DOHH2 (cell line): ENCODE measurements around the gene MXD4.

ENCODE experiments used
- H3F3A ChIP-seq: fragments of 200-600 bp; sonication (generic), shearing (Covaris generic); 2 replicates; pipeline ENCODE4 v1.6.0; 2016; ENCODE audit warnings: antibody characterized with exemption, mild to moderate bottlenecking; ENCODE audit not compliant: control insufficient read depth, insufficient read depth
- H3K27ac ChIP-seq: fragments of 200-600 bp; sonication (generic); 2 replicates; pipeline ENCODE4 v1.5.1; 2014; ENCODE audit warnings: low read depth, mild to moderate bottlenecking, low read length, moderate library complexity
- H3K27me3 ChIP-seq: fragments of 200-600 bp; sonication (generic); 2 replicates; pipeline ENCODE4 v1.6.1; 2014; ENCODE audit warnings: mild to moderate bottlenecking, low read length, mixed read lengths; ENCODE audit not compliant: control insufficient read depth
- H3K36me3 ChIP-seq: fragments of 200-600 bp; sonication (generic); 2 replicates; pipeline ENCODE4 v1.6.1; 2014; ENCODE audit warnings: mild to moderate bottlenecking, low read length, moderate library complexity, mixed read lengths; ENCODE audit not compliant: control insufficient read depth
- H3K4me1 ChIP-seq: fragments of 200-600 bp; sonication (generic); 2 replicates; pipeline ENCODE4 v1.6.1; 2014; ENCODE audit warnings: mild to moderate bottlenecking, low read length, mixed read lengths; ENCODE audit not compliant: control insufficient read depth
- H3K4me2 ChIP-seq: fragments of 200-600 bp; sonication (generic); 2 replicates; pipeline ENCODE4 v1.6.0; 2014; ENCODE audit warnings: mild to moderate bottlenecking, low read length, moderate library complexity
- H3K4me3 ChIP-seq: fragments of 200-600 bp; sonication (generic); 2 replicates; pipeline ENCODE4 v1.5.1; 2014; ENCODE audit warnings: mild to moderate bottlenecking, low read length, mixed read lengths
- H3K79me2 ChIP-seq: fragments of 200-600 bp; sonication (generic); 2 replicates; pipeline ENCODE4 v1.6.1; 2014; ENCODE audit warnings: mild to moderate bottlenecking, low read length, mixed read lengths; ENCODE audit not compliant: control insufficient read depth
- H3K9me2 ChIP-seq: fragments of 200-600 bp; sonication (generic); replicated peaks from 2 replicates; pipeline ENCODE4 v1.6.1; 2014; ENCODE audit warnings: mild to moderate bottlenecking, low read length, mixed read lengths; ENCODE audit not compliant: control insufficient read depth
- H3K9me3 ChIP-seq: fragments of 200-600 bp; sonication (generic); 2 replicates; pipeline ENCODE4 v1.6.1; 2014; ENCODE audit warnings: antibody characterized with exemption, low read length, mixed read lengths; ENCODE audit not compliant: control insufficient read depth, insufficient read depth
- H4K20me1 ChIP-seq: fragments of 200-600 bp; sonication (generic); 2 replicates; pipeline ENCODE4 v1.6.0; 2014; ENCODE audit warnings: low read depth, mild to moderate bottlenecking, antibody characterized with exemption, low read length, moderate library complexity; ENCODE audit not compliant: control insufficient read depth, insufficient read depth
- CTCF ChIP-seq: fragments of 200-600 bp; sonication (generic); IDR thresholded peaks from one replicate; pipeline ENCODE4 v1.5.1; 2014; ENCODE audit warnings: antibody characterized with exemption, mild to moderate bottlenecking, low read depth, low read length; ENCODE audit not compliant: poor library complexity, severe bottlenecking
- EZH2phosphoT487 ChIP-seq: fragments of 200-600 bp; sonication (generic); IDR thresholded peaks from 2 replicates; pipeline ENCODE4 v1.6.1; 2017; ENCODE audit warnings: borderline replicate concordance, mild to moderate bottlenecking, antibody characterized with exemption, low read length, moderate library complexity, mixed read lengths

The MXD4 gene

GRCh38 chr4:2272026-2272827 lies 10.3 kb upstream of the MXD4 start:
- no peak for TF ChIP-seq CTCF
- TF ChIP-seq EZH2phosphoT487 = no peak
- Histone ChIP-seq H3K9me2 (no peaks in the 10 kb centered on the region), H3K9me3 (no peaks in the 10 kb centered on the region), H3K27ac (no peak overlapping the region), H3F3A (no peaks in the 10 kb centered on the region), H3K4me1 (no peaks in the 10 kb centered on the region), H3K79me2 (no peaks in the 10 kb centered on the region), H3K4me3 (no peak overlapping the region), H3K27me3 (no peaks in the 10 kb centered on the region), H3K4me2 (no peak overlapping the region), H4K20me1 (no peaks in the 10 kb centered on the region), H3K36me3 (no peaks in the 10 kb centered on the region)

- Histone ChIP-seq H3K79me2 (no peaks in the 10 kb centered on the region), H3K9me2 (no peaks in the 10 kb centered on the region), H3K36me3 (no peaks in the 10 kb centered on the region), H3K27me3 (no peaks in the 10 kb centered on the region), H4K20me1 (no peaks in the 10 kb centered on the region), H3K27ac (no peak overlapping the region), H3F3A (no peaks in the 10 kb centered on the region), H3K9me3 (no peaks in the 10 kb centered on the region), H3K4me1 (no peaks in the 10 kb centered on the region), H3K4me2 (no peak overlapping the region), H3K4me3 (no peak overlapping the region)
- TF ChIP-seq EZH2phosphoT487 = no peak
- TF ChIP-seq CTCF = no peak
These were observed 9.5 kb upstream of the MXD4 start for GRCh38 chr4:2271279-2272025.

GRCh38 chr4:2270341-2271165 lies 8.6 kb upstream of the MXD4 start:
- Histone ChIP-seq H3K4me1 (no peaks in the 10 kb centered on the region), H3F3A (no peaks in the 10 kb centered on the region), H3K9me3 (no peaks in the 10 kb centered on the region), H3K27me3 (no peaks in the 10 kb centered on the region), H3K4me2 (no peak overlapping the region), H3K9me2 (no peaks in the 10 kb centered on the region), H3K36me3 (no peaks in the 10 kb centered on the region), H3K79me2 (no peaks in the 10 kb centered on the region), H3K27ac (no peak overlapping the region), H3K4me3 (no peak overlapping the region), H4K20me1 (no peaks in the 10 kb centered on the region)
- TF ChIP-seq EZH2phosphoT487 = no peak
- TF ChIP-seq CTCF = no peak
